Stimulated activated naive CD4-positive, alpha-beta T cell (primary cell): ENCODE measurements around the gene NDST1.
"Not testable (repeated sequence)": the region's sequence is repeated elsewhere in the genome, so short reads cannot be mapped to it uniquely, and the experiment has no call there.

Source experiments
- DNase-seq, 6 experiments: peaks; one replicate each; lab custom pipeline; 2025; lab: John Stamatoyannopoulos, UW

Gene NDST1

DNA sequence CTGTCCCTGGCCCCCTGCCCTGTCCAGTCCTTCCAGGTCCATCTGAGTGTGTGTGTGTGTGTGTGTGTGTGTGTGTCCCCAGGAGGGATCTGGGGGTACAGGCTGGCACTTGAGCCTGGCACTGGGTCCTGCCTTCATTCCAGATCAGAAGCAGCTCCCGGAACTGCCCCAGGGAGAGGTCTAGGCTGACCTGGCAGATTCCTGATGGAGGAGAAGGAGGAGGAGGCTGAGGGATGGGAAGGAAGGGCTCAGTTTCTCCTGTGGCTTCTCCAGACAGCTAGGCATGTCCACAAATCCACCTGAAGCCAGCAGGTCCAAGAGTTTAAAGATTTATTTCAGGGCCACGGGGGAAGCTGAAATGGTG is 328 bp downstream of the NDST1 start:
- DNase-seq: no peak

DNA sequence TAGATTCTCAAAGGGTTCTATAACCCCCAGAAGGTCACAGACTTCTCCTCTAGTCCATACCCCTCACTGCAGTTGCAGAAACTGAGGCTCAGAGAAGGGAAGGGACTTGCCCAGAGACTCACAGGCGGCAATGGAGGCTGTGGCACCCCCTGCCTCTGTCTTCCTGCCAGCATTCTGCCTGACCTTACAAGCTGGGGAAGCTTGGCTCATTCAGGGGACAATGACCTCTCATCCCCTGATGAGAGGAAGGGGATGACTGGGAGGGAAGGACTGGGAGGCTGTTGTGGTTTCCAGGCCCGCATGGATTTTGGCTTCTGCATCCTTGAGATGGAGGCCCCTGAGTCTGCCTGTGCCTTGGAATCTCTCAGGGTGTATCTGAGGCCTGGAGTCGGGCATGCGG is 897 bp downstream of the NDST1 start:
- DNase-seq: no peak

DNA sequence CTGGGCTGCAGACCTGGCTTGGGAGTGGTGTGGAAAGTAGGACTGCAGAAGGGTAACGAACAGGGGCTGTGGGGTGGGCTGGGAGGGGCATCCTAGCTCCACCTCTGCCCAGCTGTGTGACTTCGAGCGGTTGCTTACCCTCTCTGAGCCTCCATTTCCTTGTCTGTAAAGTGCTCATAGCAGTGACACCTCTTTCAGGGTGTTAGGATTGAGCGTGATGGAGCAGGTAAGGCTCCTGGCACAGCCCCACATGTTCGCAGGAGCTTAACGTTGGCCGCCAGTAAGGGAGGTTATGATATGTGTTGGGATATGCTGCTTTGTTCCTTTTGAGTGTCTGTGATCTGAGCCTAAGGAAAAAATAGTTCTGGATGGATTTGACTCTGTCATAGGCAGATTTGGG is 2.1 kb downstream of the NDST1 start:
- no peak for DNase-seq

DNA sequence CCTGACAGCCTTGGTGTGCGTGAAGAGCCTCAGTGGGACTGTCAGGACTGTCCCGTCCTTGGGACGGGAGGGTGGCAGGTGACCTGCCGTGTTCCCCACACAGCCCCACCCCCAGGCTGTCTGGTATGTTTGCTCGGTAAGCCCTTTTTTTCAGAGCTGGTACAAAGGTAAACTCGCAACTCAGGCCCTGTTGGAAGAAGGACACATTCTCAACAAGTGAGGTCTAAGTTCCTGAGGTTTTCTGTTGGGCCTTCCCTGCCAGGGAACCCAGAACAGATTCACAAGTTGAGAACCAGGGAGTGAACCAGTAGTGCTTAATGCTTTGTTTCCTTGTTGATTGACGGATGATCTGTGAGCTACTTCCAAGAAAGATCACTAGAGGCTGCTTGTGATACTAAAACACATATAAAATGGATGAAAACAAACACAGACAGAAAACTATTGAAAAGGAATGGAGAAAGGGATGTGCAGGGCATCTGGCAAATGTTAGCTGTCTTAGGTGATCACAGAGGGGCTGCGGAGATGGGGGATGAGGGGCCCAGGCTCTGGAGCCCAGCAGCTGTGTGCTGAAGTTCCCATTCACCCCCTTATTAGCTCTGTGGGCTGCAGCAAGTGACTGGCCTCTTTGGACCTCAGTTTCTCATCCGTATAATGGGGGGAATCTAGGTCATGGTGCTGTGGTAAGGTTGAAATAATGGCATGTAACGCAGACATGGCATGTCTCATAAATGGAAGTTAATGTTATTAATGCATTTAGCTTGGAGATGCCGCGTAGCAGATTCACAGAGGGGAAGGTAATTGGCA is 2.7 kb downstream of the NDST1 start:
- no peak for DNase-seq

DNA sequence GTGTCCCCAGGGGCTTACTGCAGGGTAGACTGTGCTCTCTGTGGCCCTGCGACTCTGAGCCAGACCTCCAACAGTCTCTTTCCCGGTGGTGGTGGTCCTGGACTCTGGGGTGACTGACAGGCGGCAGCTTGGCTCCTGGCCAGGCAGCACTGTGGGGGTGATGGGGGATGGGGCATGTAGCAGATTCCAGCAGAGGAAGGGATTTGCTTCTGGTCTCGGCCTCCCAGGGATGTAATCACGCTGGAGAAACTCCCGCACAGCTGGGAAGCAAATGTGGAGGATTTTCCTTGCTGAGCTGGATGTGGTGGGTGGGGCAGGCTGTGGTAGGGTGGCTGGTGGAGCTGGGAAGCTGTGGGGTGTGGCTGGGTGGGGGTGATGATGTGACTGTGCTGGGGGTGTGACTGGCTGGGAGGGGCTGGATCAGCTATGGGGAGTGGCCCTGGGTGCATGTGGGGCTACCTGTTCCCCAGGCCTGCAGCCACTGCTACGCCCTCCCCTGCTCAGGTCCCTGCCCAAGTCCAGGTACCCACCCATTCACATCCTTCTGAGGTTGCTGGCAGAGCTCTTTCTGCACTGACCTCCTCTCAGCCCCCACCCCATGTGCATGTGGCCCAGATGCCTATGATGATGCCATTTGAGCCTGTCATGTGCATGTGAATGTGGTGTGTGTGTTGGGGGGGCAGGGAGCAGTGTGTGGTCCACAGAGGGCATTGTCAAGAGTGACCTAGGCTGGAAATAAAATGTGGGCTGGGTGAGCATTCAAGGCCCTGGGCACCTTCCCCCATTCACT is 3.8 kb downstream of the NDST1 start:
- DNase-seq: no peak

DNA sequence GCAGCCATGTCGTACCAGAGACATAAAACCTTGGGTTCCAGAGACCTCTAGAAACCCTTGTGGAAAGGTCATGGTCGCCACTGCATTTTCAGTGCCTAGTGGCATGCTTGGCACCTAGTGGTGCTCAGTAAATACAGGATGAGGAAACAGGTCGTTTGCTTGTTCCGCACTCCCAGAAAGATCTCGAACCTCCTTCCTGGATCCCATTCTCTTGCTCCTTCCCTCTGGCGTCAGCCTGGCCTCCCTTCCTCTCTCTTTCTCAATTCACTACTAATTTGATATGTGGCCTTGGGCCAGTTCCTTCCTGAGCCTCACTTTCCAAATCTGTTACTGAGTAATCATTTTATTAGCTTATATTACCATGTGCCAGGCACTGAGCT is 4.4 kb downstream of the NDST1 start:
- no peak for DNase-seq

DNA sequence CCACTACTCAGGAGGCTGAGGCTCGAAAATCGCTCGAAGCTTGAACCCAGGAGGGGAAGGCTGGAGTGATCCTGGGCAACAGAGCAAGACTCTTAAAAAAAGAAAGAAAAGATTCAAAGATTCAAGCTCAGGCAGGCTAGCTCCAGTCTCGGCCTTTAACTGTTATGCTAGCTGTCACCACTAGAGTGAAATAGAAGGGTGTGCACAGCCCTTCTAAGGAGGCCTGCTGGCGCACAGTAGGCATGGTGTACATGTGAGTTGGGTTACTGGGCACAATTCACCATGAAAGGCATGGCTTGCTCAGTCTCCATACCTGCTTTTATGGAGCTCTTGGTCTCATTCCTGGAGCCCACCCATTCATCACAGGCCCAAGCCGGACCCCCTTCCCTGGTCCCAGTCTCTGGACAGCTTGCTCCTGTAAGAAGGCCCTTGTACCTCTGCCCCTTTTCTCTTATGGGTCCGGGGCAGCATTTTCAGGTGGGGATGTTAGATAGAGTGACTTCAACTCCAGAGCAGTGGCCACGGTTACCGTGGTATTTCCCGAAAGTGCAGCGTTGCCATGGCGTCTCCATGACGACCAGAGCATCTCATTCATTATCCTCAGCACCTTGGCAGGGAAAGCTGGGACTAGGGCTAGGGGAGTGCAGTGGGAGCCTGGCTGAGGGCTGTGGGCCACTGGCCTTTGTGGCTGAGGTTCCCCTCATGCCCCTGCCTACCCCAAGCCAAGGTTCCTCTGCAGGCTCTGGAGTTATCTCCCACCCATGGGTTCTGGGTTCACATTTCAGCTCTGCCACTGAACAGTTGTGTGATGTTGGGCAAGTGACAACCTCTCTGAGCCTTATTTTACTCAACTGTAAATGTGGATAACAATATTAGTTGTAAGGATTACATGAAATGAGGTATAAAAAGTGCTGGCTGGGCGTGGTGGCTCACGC is 5.7 kb downstream of the NDST1 start:
- no peak for DNase-seq

DNA sequence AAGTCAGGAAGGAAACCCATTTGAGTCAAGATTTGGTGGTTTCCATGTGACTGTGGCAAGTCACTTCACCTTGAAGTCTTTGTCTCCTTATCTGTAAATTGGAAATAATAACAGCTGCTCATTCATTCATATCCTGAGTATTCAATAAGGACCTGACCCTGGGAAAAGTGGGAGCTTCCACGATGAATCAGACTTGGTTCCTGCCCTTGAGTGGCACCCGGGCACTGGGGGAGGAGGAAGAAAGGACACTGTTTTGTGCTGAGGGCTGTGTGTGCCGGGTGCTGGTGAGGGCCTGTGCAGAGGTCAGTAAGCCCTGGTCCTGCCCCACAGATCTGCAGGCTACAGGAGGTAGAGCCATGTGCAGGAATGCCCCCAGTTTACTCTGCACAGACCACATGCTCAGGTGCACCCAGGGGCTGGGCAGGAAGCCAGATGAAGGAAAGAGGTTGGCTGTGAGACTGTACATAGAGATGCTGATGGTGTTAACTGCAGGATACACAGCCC is 6.8 kb downstream of the NDST1 start:
- DNase-seq: no peak

DNA sequence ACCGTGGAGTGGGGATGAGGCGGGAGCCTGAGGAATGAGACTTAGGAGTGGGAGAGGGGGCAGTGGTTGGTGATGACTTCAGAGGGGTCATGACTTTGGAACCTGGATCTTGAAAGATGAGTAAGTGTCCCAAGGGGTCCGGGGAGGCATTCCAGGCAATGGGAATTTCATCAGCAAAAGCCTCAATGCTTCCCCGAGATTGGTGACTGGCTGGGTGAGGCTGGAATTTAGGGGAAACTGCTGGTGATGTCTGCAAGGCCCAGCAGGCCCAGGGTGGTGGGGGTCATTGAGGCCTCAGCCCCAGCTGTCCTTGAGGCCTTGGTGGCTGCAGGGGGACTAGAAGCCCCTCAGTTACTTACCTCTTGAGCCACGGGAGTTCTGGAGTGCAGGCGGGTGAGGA is 7.5 kb downstream of the NDST1 start:
- DNase-seq: no peak

DNA sequence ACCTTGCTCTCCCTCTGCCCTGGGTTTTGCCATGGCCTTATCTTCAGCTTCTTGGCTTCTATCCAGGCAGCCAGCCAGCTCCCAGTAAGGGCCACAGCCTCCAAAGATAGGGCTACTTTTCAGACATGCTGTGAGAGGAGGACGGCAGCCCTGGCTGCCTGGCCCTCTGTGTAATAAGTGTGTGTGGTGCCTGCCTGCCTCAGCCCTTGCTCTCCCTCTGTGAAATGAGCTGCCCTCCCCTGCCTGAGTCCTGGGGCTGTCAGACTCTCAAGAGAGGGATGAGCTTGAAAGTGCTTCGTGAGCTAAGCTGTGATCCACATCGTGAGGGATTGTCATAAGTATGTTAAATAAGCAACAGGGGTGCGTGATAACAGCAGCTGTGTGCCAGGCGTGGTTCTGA is 8.1 kb downstream of the NDST1 start:
- DNase-seq: no peak

DNA sequence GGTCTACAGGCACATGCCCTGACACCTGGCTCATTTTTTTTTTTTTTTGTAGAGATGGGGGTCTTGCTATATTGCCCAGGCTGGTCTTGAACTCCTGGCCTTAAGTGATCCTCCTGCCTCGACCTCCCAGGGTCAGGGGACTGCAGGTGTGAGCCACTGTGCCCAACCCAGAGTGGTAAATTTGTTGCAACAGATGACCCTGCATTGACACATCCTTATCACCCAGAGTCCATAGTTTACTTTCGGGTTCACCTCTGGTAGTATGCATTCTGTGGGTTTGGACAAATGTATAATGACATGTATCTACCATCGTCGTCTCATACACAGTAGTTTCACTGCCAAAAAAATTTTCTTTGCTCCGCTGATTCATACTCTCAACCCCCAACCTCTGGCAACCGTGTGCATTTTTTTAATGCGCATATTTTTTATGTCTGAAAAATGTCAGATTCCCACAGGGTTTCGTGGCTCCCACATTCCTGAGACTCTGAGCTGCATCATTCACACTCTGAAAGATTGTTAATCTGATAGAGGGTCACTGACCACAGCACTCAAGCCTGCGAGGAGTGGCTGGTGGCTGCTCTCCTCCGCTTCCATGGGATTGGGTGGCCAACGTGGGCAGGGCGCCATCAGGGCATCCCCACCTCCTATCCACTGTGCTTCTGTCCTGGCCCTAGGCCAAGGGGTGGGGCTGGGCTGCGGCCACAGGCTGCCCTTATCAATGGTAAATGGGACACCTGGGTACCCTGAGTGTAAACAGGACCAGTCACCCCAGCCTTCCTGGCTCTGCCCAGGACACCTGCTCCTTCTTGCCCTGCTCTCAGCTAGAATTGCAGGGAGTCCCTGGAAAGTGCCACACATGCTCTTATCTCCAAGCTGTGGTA is 9.6 kb downstream of the NDST1 start:
- no peak for DNase-seq

DNA sequence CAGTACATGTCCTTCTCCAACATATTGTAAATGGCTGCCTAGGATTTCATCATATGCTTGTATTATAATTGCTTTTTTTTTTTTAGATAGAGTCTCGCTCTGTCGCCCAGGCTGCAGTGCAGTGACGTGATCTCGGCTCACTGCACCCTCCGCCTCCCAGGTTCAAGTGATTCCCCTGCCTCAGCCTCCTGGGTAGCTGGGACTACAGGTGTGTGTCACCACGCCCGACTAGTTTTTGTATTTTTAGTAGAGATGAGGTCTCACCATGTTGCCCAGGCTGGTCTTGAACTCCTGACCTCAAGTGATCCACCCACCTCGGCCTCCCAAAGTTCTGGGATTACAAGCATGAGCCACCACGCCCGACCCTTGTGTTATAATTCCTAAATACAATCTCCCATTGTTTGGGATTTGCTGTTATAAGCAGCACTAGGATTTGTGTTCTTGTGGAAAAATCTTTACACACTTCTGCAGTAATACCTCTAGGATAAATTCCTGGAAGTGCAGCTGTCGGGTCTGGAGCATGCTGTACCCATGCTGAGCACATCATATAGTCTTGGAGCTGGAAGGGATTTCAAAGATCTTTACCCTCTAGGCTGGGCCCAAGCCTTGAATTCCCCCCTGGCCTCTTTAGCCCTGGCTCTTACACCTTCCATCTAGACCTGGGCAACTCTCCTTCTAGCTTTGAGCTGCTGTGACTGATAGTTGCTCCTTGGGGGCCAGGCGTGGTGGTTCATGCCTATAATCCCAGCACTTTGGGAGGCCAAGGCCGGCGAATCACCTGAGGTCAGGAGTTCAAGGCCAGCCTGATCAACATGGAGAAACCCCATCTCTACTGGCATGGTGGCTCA is 11.0 kb downstream of the NDST1 start:
- DNase-seq: not testable (repeated sequence)

DNA sequence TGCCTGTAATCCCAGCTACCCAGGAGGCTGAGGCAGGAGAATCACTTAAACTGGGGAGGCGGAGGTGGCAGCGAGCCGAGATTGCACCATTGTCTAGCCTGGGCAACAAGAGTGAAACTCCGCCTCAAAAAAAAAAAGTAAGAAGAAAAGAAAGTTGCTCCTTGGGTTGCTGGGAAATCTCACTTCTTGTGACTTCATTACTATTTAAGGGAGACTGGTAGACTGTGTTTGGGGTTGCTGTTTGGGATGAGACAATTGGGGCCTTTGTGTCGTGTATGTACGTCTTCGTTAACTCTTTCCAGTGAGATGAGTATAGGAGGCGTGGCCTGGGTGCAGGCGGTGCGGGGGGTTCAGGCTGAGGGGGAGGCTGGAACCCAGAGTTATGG is 11.6 kb downstream of the NDST1 start:
- DNase-seq: no peak

DNA sequence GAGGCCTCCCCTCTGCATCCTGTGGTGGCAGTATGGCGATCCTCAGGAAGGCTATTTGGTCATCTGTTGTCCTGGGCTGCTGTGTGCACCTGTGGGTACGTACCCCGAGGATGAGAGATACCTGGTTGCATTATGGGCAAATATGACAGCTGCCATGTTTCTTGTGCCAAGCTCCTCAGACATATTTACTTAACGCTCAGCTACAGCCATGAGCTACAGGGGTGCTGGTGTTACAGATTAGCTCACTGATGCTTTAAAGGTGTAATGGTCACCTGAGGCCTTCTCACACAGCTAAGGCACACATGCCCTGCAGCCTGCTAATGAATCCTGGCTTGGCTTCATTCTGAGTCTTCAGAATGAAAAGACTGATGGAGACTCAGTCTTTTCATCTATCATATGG is 12.0 kb downstream of the NDST1 start:
- DNase-seq: no peak

DNA sequence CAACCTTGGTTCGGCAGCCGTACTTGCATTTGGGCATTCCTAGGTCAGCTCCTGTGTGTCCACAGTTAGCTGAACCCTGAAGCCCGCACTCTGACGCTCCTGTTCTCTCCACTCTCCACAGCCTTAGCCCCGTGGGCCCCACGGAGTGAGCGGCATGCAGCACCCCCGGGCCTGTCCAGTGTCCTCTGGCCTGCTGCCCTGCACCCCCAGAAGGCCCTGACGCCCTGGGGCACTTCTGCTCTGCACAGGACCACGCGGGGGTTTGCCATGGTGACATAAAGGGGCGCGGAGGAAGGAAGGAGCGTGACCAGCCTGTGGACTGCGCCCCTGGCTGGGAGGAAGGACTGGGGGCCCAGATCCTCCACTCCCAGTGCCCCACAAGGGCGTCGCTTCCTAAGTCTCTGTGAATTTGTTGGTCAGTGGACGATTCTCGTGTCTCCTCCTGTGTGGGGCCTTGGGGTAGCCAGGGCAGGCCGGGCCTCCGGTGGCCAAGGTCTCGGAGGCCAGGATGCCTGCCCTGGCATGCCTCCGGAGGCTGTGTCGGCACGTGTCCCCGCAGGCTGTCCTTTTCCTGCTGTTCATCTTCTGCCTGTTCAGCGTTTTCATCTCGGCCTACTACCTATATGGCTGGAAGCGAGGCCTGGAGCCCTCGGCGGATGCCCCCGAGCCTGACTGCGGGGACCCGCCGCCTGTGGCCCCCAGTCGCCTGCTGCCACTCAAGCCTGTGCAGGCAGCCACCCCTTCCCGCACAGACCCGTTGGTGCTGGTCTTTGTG is 13.0 kb downstream of the NDST1 start:
- no peak for DNase-seq

DNA sequence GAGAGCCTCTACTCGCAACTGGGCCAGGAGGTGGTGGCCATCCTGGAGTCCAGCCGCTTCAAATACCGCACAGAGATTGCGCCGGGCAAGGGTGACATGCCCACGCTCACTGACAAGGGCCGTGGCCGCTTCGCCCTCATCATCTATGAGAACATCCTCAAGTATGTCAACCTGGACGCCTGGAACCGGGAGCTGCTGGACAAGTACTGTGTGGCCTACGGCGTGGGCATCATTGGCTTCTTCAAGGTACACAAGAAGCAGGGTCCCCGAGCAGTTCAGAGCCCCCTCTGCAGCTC is 13.5 kb downstream of the NDST1 start:
- DNase-seq: no peak

DNA sequence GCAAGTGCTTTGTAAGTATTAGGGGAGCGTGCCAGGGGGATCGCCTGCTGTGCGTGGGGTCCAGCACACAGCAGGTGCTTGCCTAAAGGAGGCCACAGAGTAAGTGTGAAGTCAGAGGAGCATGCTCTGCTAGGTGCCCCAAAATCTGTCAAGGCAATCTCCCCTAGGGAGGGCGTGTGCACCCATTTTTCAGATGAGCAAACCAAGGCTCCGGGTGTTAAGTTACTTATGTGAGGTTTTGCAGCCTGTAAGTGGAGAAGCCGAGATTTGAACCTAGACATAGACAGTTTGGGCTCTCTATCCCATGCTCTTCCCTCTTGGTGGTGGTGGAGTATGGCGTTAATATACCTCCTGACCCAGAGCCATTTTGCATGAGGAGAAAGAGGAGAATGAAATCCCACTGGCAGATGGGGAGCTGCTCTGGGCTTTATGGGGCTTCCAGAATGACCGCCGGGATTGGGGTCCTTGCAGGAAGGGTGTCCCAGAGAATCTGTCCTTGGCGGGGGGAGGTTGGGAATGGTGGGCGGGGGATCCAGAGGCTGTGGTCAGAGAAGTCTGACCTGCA is 14.1 kb downstream of the NDST1 start:
- DNase-seq: no peak

DNA sequence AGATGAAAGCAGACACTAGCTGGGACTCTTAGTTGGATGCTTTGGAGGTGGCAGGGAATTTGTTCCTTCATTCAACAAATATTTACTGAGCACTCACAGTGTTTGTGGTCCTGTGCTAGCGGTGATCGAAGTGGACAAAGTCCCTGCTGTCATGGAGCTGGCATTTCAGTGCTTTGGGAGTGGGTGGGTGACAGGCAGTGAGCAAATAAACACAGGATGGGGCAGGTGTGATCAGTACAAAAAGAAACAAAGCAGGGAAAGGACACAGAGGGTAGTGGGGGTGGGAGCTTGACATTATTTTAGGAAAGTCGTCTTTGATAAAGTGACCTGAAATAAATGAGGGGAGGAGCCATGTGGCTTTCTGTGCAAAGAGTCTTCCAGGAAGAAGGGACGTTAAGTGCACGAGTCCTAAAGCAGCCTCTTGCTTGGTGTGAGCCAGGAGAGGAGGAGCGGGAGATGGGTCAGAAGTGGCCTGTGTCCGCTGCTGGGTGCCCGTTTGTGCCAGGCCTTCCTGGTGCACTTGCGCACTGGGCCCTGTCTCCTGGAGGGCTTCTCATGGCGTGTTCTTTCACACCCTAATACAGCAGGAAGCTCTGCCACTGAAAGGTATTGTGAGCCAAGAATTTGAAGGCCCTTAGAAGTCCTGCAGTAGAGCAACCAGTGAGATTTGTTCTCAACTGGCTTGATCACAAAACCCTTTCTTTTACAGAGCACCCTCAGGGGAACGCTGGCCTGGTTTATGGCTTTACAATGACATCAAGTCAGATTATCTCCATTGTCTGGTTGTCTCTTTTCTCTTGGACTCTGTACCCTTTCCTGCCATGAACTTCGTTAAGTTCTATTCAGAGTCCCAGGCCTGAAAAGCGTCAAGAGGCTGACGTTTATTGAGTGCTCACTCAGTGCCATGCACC is 14.8 kb downstream of the NDST1 start:
- DNase-seq: no peak
